Measurements from ENCODE around the gene GNG12.

GNG12 gene

DNA sequence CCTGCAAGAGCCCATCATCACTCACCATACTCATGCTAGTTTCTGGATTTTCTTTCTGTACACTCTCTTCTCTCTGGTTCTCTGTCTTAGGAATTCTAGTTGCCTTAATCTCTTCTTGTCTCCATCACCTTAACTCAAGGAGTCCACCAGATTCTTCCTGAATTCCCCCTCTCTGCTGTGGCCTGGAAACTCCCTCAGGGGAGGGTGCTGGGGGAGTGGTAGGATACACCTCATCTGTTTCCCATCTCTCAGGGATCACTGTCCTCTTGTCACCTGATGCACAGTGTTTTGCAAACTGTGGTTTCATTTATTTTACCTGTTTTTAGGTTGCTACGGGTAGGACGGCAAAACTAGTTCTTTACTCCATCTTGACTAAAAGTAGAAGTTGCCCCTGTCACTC, 6.6 kb upstream of the GNG12 start:
- no peak for DNase-seq

DNA sequence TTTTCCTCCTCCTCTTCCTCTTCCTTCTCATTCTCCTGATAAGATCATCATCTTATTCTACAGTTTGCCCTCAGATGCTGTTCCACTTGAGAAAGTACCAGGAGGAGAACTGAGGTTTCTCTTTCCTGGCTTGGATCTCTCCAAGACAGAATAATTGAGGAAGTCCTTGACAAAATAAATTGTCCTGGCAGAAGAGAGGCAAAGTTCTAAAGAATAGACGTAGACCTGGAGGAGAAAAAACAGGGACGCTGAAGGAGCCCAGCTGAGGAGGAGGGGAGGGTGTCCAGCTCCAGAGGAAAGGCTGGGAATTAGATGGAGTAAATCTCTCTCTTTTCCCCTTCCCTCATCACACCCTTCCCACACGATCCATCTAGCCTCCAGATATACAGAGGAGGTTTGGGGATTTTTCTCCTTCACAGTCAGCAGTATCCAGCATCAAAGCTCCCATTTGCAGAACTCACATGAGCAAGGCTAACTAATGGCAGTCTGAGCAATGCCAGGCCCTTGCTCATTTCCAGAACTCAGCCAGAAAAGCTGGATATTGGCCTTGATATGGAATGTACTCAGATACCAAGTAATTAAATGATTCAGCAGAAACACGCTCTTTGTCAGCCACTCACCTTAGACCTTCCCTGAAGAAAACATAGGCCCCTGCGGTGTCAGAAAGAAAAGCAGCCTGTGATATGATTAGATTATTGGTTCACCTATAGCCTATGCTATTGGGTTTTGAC, 5.1 kb upstream of the GNG12 start:
- DNase-seq: no peak

DNA sequence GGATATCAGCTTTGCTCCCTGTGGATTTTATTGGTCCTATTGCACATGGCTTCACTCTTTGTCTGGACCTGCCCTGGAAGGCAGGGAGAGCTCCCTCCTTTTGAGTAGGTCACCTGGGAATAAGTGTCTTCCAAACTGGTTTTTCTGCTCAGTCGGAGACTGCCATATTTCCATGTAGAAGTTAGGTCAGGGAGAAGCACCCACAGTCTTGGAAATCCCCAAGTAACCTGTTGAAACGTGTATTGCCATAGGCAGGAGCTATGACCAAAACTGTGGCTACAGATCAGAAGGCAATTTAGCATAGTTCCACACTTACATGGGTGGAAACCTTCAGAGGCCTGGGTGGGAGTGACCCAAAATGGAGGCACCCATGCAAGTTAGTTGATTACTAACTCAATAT, 3.5 kb upstream of the GNG12 start:
- DNase-seq: no peak

DNA sequence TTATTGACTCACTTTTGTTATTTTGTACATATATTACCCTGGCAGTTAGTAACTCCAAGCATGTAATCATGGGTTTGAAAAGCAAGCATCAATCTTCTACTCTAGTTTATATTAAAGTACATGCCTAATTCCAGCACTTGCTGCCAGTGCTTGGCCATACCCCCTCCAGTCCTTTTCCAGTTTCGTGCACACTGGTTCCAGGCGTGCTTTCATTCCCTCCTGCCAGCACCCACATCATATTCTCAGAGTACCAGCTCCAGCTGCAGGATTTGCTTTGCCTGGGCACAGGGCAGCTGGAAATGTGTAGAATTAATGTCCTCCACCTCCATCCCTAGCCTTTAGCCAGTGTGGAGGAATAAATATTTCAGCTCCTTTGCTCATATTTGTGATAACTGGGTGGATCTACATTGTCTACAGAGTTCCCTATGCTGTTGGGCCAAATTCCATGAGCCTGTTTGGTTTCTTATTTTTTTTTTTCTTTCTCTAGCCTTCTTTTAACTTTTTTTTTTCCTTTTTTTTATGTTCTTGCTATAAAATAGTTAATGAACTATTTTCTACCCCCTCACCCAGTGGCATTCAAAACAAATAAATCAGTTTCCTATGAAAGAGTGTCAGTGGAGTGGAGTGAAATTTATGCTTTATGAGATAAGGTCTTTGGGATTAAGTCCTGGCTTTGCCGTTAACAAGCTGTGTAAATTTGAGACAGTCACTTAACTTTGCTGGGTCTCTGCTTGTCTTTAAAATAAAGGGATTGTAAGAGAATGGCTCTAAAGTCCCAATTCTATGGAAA, 2.6 kb upstream of the GNG12 start:
- no peak for DNase-seq

DNA sequence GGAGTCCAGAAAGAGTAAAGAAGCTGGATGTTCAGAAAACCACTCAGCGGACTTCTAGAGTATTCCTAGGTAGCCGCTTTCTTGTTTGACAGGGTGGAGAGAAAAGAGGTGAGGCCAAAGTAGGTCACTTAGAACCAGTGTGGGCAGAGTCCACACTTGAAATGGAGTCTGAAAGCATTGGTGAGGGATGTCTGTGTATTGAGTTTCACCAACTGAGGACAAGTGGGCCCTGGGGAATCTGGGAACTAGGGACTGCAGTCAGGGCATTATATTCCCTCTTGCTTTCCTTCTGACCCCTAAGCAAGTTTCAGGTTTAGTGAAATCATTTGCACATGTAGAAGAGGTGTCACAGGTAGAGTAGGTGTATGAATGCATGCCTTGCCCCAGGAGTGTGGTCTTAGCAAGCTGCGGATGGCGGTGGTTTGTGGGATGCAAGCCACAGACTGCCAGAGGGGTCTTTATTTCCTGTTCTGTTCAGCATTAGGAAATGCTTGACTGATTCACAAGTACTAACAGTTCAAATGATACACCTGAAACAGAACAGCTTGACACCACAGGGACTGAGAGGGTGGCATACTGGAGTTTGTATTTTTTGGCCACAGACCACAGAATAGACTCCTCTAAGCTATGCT, 1.1 kb upstream of the GNG12 start:
- no peak for DNase-seq

DNA sequence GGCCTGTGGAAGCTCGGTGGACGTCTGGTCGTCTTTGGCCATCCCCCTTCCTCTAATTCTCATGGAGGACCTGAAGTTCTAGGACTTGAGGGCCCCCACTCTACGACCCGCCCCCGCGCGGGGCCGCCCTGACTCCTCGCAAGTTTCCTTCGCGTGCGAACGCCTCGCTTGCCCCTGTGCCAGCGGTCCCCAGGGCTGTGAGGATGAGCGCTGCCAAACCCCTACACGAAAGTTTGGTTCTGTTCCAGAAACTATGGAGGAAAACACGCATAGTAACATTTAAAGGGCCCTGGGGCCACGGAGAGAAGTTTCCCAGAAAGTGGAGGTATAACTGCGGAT, 304 bp upstream of the GNG12 start:
- DNase-seq: no peak

DNA sequence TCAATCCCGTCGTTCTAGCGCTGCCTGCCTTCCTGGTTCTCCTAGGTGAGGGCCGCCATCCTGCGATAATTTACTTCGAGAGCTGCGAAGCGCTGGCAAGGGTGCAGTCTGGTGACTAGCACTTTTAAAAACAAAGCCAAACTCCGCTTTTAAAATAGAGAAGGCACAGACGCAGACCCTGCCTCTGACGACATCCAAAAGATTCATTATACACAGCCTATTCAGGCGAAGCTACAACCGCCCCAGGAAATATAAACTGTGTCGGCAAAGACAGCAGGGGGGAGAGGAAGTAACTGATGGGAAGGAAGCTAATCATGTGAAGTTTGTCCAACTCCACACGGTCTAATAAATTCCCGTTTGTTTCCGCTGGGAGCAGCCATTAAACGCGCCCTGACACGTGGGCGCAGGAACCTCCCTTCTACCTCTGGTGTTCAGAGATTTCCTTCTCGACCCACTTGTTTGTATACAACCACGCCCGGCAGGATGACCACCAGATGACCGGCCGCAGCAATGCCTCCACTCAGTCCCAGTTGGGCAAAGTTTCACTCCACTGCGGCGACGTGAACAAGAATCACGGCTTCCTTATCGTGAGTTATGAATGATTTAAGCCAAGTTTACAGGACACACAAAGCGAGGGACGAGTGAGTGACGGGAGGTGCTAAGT, 1.3 kb downstream of the GNG12 start:
- DNase-seq: no peak

DNA sequence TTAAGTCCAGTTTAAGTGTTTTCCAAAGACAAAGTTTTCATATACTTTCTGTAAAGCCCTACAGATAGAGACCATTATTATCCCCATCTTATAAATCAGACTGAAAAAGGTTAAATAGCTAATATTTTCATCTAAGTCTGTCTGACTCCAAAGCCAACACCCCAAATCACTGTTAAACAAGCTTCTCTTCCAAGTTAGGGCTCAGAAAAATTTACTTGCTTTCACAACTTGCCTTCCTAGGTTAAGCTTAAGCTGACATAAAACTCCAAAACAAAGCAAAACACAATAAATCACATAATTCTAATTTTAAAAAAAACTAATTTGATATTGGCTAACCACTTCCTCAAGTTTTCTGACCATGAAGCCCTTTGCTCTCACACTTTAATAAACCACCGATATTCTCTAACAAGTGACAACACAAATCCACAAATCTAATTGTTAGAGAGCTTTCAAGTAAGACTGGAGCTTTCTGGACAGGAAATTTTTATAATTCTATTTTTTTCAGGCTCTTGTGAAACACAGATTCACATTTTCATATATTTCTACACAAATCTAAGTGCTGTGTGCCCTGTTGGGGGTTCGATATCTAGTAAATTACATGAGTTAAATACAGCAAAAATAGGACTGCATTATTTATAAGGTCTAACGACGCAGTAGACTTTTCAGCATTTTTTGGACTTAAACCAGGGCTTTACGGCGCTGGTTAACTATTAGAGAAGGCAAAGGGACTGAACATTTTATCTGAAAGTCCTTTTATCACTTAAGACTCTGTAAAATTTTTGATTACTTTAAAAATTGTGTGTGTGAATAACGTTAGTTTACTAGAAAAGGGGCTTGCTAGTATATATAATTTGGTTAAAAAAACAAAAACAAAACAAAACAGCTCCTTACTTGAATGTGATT, 2.1 kb downstream of the GNG12 start:
- no peak for DNase-seq

DNA sequence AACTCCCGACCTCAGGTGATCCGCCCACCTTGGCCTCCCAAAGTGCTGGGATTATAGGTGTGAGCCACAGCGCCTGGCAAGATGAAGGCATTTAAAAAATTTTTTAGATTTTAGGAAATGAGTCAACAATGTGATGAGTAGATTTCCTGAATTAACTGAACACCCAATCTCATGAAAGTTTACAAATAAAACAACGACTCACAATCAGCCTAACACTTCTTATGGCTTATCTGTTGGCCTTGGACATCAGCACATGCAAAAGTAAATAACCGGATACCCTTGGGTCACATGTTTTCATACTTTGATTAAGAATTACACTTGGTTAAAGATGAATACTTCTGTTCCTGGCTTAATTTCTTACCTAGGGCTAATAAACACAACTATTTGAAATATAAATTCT, 3.0 kb downstream of the GNG12 start:
- DNase-seq: no peak

DNA sequence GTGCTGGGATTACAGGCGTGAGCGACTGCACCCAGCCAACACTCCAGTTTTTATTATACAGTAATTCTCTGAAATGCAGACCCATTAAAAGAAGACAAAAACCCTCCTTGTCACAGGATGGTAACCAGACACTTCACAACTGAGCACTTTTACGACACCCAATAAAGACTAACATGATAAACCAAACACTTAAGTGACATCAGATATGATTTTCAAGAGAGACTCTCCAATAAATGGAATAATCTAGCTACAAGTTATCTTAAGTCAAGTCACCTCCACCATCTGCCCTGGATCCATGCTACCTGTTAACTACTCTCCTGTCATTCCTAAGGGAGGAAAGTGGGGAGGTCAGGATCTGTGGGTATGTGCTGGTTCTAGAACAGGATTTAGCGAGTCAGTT, 5.6 kb downstream of the GNG12 start:
- DNase-seq: no peak

DNA sequence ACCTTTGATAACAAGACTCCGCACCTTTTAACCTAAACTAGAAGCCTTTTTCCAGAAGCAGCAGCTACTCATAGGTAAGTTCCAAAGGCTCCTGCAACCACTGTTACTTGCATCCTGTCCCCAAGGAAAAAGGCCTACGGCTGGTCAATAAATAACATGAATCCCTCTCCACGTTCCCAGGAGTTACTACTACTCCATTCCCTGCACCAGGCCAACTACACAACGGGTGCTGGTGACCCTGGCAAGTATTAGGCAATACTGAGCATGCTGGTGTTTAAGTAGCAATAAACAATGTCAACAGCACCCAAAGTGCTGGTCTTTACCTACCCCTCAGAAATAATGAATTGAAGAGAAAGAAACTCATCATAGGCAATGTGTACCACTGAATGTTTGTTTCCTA, 7.7 kb downstream of the GNG12 start:
- DNase-seq: no peak

DNA sequence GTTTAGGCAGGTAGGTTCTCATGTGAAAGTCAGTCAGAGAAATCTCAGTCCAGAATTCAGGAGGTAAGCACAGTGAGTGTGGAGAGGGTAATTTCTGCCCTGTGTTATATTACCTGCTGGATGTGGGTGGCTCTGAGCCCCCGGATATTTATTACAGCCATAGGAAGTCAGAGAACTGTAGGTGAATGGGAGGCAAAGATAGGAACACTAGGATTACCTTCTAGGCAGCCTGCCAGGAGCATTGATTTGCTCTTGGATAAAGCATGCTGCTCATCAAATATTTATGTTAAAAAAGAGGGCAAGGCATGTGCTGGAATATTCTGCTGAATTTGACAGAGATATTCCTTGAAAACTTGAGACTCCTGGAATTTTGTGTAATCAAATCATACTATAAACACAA, 8.5 kb downstream of the GNG12 start:
- DNase-seq: no peak

DNA sequence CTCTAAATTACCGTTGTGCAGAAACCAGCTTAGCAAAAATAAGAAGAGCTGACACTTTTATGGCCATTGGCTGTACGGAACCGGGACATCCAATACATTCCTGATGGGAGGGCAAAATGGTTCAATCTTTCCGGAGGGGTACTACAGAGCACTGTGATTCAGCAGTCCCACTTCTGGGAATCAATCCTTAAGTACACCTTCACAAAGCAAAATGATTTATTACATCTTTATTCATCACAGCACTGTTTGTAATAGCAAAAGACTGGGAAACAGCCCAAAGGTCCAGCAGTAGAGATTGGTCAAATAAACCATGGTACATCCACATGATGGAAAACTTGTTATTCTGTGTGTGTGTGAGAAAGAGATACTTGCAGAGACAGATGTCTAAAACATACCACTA, 9.7 kb downstream of the GNG12 start:
- no peak for DNase-seq

DNA sequence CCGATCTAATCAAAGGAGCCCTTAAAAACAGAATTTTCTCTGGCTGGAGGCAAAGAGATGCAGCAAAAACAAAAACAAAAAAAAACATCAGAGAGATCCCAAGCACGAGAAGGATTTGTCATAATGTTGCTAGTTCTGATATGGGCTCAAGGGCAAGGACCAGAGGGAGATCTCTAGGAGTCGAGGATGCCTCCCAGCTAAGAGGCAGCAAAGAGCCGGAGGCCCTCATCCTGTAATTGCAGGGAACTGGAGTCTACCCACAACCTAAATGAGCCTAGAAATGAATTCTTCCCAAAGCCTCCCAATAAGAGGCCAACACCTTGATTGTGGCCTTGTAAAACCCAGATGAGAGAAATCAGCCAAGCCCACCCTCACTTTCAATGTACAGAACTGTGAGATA, 12.0 kb downstream of the GNG12 start:
- no peak for DNase-seq

DNA sequence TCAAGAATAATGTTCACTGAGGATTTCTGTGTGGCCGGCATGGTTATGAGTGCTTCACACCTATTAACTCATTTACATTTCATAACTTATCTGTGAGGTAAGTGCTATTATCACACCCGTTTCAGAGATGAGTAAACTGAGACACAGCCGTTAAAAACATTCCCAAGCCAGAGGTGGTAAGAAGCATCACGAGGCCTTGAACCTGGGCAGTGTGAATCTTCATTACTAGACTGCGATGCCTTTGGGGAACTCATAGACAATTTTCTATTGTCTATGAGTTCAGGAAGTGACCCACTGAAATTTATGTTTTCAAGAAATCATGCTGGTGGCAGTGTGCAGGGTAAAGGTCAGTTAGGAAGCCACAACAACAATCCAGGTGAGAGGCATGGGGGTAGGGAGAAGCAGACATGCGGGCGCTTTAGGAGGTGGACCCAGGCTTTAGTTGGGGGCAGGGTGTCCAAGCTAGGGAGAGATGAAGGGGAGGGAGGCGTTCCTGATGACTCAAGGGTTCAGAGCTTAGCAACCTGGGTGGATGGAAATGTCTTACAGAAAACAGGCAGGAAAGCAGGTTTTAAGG, 14.5 kb downstream of the GNG12 start:
- DNase-seq: no peak

DNA sequence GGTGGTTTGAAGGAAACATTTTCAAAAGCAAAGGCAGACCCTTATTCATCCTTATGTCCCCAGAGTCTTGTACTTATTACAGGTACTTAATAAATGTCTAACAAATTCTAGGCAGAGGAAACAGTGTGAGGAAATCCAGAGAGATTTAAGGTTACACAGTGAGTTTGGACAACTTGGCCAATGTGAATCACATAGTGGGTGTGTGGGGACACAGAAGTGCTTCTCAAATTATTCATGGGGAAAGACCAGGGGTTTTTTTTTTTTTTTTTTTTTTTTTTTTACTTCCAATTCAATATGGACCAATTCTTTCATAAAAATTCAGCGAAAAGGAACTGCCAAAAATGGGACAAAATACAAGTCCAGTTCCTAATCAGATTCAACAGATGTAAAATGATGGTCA, 15.1 kb downstream of the GNG12 start:
- no peak for DNase-seq

DNA sequence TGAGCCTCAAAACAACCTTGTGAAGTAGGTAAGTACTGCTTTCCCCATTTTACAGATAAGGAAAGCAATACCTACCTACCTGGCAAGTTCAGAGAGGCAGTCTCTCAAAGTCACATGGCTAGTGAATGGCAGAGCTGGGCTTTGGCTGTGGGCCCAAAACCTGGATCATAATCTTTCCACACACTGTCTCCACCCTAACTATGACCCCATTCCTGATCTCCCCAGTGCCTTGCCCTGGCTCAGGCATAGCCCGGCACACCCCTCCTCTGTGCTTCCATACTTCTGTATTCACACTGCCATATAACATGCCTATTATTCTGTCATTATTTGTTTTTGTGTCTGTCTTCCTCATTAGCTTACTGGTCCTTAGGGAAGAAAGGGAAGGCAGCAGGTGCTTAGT, 15.9 kb downstream of the GNG12 start:
- DNase-seq: no peak

DNA sequence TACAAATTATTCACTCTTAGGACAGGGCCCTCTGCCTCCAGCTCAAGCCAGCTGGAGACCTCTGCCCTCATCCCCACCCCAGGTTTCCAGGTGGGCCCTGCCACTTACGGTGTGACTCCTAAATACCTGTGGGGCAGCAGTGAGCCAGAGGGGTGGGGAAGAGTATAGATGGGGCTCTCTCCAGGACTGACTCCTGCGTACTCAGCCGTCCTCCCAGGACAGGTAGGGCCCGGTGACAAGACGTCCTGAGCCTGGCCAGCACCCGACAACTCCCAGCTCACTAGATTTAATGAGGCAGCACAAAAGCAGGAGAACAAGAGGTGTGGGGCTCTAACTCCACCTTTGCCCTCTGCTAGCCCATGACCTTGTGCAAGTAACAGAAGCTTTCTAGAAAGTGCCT, 16.8 kb downstream of the GNG12 start:
- DNase-seq: no peak

DNA sequence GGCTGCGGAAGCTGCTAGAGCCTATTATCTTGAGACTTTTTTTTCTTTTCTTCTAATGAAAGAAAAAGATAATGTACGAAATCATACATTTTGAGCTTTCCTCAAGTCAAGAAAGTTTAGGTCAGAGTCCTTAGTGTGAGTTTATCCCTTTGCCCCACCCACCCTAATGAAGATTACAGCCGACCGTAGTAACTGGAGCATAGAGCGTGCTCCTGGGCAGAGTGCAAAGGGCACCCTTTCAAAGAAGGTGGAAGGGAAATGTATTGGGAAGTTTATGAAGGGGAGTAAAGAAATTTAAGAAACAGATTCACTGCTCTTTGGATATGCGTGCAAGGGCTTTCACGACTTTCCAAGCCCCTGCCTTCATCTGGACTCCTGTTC, 17.2 kb downstream of the GNG12 start:
- DNase-seq: no peak

DNA sequence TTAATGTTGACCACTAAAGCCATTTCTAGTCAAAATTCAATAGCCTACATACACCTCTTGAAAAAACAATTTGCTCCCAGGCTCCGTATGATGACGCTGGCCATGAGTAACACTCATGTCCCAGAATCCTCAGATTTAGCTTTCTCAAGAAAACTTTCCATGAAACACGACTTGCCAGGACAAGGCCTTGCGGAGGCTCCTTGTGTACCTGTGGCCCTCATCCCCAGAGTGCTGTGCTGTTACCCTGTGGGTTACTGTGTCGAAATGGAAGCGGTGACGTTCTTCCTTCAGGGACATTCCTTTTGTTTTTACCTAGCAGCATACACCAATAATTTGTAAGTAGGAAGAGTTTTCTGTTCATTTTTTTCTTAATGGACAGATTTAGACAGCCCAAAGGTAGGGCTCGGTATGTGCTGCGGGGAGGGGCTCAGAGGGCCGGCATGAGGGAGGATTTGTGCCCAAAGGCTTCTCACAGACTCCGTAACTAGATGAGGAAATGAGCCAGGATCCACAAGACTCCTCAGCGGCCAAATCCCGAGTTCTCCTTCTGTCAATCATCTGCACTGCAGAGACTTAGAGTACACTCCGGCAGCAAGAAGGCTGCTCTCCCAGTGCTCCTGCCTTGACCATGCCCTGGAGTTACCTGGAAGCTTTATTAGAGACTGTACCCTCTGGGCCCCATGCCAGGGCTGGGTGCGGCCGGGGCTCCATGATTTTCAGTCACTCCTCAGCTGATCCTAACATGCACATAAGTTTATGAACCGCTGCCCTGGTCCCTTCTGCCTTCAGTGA, 17.8 kb downstream of the GNG12 start:
- DNase-seq: no peak

DNA sequence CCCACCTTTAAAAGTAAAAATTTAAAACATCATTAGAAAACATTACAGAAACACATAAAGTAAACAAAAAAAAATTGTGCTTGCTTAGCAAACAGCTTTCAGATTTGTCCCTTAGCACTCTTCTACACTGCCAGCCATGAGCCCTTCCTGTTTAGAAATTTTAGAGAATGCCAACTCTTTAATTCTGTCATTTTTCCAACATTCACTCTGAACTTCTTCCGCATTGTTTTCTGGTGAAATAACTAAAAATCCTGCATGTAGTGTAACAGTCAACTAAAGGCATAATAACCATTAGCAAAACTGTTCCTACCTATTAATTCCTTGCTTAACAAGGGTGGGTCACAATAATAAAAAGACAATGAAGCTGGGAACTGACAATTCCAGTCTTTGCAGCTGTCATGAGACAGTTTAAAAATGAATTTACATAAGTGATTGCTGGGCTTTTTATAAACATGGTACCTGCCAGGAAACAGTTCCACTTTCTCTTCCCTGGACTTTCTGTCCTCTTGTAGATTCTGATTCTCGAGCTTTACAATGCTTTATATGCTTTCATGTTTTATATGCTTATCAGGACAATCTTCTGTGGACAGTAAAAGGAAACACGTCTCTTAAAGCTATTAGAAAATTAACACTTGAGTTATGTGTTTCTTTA, 19.0 kb downstream of the GNG12 start:
- DNase-seq: no peak

All from activated gamma-delta T cell (primary cell).